Measurements from ENCODE around the gene TNFAIP2.

The TNFAIP2 gene

GRCh38 chr14:103122585-103122946, 695 bp upstream of the TNFAIP2 start:
- DNase-seq (ENCODE audit: low read depth in 2 of 2) = no peak

GRCh38 chr14:103123634-103124500, 606 bp downstream of the TNFAIP2 start:
- DNase-seq (ENCODE audit: low read depth in 2 of 2) = no peak

- DNase-seq (ENCODE audit: low read depth in 2 of 2) = no peak
These were observed 1.3 kb downstream of the TNFAIP2 start for GRCh38 chr14:103124501-103125001.

GRCh38 chr14:103125098-103126070, 2.1 kb downstream of the TNFAIP2 start:
- no peak for DNase-seq (ENCODE audit: low read depth in 2 of 2)

- DNase-seq (ENCODE audit: low read depth in 2 of 2) = no peak
These were observed 3.0 kb downstream of the TNFAIP2 start for GRCh38 chr14:103126088-103126872.

- no peak for DNase-seq (ENCODE audit: low read depth in 2 of 2)
These were observed 3.6 kb downstream of the TNFAIP2 start for GRCh38 chr14:103126873-103127304.

- no peak for DNase-seq (ENCODE audit: low read depth in 2 of 2)
These were observed 4.1 kb downstream of the TNFAIP2 start for GRCh38 chr14:103127356-103127755.

GRCh38 chr14:103127861-103128598, 4.8 kb downstream of the TNFAIP2 start:
- DNase-seq (ENCODE audit: low read depth in 2 of 2) = no peak

- no peak for DNase-seq (ENCODE audit: low read depth in 2 of 2)
These were observed 5.5 kb downstream of the TNFAIP2 start for GRCh38 chr14:103128631-103129300.

- no peak for DNase-seq (ENCODE audit: low read depth in 2 of 2)
These were observed 6.2 kb downstream of the TNFAIP2 start for GRCh38 chr14:103129301-103130016.

- DNase-seq (ENCODE audit: low read depth in 2 of 2) = no peak
These were observed 6.9 kb downstream of the TNFAIP2 start for GRCh38 chr14:103130017-103130764.

GRCh38 chr14:103130965-103131364, 7.7 kb downstream of the TNFAIP2 start:
- no peak for DNase-seq (ENCODE audit: low read depth in 2 of 2)

- DNase-seq (ENCODE audit: low read depth in 2 of 2) = no peak
These were observed 8.3 kb downstream of the TNFAIP2 start for GRCh38 chr14:103131580-103131979.

- no peak for DNase-seq (ENCODE audit: low read depth in 2 of 2)
These were observed 9.3 kb downstream of the TNFAIP2 start for GRCh38 chr14:103132381-103133209.

- DNase-seq (ENCODE audit: low read depth in 2 of 2) = no peak
These were observed 10.2 kb downstream of the TNFAIP2 start for GRCh38 chr14:103133210-103134140.

GRCh38 chr14:103134405-103134804, 11.1 kb downstream of the TNFAIP2 start:
- no peak for DNase-seq (ENCODE audit: low read depth in 2 of 2)

GRCh38 chr14:103134919-103135318, 11.7 kb downstream of the TNFAIP2 start:
- no peak for DNase-seq (ENCODE audit: low read depth in 2 of 2)
